Measurements from ENCODE around the gene CSRP1. TPM values are rescaled to one million over a fixed set of nuclear protein-coding genes. Genes with fewer than 3 reads are reported as not detected.

CSRP1 gene
- total and polyA plus RNA-seq, 9 of the 15 experiments (the other 6 are each of a cell fraction or from before 2014, with no cell fraction given), result 6.8 to 39.4 (median 23.7) TPM

DNA sequence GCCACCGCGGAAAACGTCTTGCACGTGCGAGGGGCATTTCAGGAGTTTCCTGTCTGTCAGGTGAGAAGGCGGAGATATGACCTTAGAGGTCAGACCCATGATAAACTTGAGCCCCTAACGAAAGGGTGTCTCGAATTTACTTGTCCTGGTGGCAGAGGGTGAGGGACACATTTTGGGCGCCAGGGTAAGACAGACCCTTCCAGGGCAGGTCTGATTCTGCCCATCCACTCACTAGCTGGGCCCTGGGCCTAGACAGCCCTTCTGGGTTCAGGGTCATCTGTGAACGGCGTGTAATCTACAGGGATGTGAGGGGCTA is 395 bp upstream of the CSRP1 start (continued):
- no peak for TF ChIP-seq MGA (IDR thresholded peaks at IDR 0.05)
- TF ChIP-seq KAT8 (IDR thresholded peaks at IDR 0.05; ENCODE audit: low read depth), result no peak
- TF ChIP-seq SOX6 (IDR thresholded peaks at IDR 0.05), result no peak
- no peak for TF ChIP-seq ARID1B (IDR thresholded peaks at IDR 0.05)
- TF ChIP-seq, protein P1, sequence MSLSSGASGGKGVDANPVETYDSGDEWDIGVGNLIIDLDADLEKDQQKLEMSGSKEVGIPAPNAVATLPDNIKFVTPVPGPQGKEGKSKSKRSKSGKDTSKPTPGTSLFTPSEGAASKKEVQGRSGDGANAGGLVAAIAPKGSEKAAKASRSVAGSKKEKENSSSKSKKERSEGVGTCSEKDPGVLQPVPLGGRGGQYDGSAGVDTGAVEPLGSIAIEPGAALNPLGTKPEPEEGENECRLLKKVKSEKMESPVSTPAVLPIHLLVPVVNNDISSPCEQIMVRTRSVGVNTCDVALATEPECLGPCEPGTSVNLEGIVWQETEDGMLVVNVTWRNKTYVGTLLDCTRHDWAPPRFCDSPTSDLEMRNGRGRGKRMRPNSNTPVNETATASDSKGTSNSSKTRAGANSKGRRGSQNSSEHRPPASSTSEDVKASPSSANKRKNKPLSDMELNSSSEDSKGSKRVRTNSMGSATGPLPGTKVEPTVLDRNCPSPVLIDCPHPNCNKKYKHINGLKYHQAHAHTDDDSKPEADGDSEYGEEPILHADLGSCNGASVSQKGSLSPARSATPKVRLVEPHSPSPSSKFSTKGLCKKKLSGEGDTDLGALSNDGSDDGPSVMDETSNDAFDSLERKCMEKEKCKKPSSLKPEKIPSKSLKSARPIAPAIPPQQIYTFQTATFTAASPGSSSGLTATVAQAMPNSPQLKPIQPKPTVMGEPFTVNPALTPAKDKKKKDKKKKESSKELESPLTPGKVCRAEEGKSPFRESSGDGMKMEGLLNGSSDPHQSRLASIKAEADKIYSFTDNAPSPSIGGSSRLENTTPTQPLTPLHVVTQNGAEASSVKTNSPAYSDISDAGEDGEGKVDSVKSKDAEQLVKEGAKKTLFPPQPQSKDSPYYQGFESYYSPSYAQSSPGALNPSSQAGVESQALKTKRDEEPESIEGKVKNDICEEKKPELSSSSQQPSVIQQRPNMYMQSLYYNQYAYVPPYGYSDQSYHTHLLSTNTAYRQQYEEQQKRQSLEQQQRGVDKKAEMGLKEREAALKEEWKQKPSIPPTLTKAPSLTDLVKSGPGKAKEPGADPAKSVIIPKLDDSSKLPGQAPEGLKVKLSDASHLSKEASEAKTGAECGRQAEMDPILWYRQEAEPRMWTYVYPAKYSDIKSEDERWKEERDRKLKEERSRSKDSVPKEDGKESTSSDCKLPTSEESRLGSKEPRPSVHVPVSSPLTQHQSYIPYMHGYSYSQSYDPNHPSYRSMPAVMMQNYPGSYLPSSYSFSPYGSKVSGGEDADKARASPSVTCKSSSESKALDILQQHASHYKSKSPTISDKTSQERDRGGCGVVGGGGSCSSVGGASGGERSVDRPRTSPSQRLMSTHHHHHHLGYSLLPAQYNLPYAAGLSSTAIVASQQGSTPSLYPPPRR (CRISPR knock-in tag; IDR thresholded peaks at IDR 0.05; ENCODE audit: borderline replicate concordance), result no peak
- TF ChIP-seq GMEB1 (CRISPR knock-in tag; IDR thresholded peaks at IDR 0.05), result no peak
- no peak for TF ChIP-seq THRA (IDR thresholded peaks at IDR 0.05)
- 0 out of 2 replicates have a peak, but pooled peaks have one; percentile 7 for TF ChIP-seq ZNF76 (CRISPR knock-in tag; IDR thresholded peaks at IDR 0.05; ENCODE audit: borderline replicate concordance)
